SH-SY5Y (cell line): Measurements from ENCODE around the gene ANKRD53.

Experiments used
- GATA2 ChIP-seq: IDR thresholded peaks from 2 replicates; pipeline ENCODE4 v1.6.1; 2011; ENCODE audit warnings: mild to moderate bottlenecking, low read depth, low read length
- GATA3 ChIP-seq: IDR thresholded peaks from 2 replicates; pipeline ENCODE4 v1.6.1; 2011; ENCODE audit warnings: low read depth, mild to moderate bottlenecking, low read length, moderate library complexity

GRCh38 chr2:70942396-70943204 lies 35.8 kb upstream of the ANKRD53 start:
- no peak for TF ChIP-seq GATA2
- TF ChIP-seq GATA3 = no peak
